BLaER1 treated with 17β-estradiol and CSF1 and Interleukin-3, amounts not matched to agents 10 nM and 100 nM (cell line): ENCODE results near the gene MEF2A.

Source experiments
- H3K27ac ChIP-seq, 11 experiments: shearing (Covaris generic); formaldehyde crosslinking; 2 replicates each; pipeline ENCODE4 v1.8.1; 2022
- H3K27me3 ChIP-seq, 11 experiments: shearing (Covaris generic); formaldehyde crosslinking; 2 replicates each; pipeline ENCODE4 v1.8.1; 2022
- H3K36me3 ChIP-seq, 11 experiments: shearing (Covaris generic); formaldehyde crosslinking; 2 replicates each; pipeline ENCODE4 v1.8.1; 2022
- H3K4me1 ChIP-seq, 10 experiments: shearing (Covaris generic); formaldehyde crosslinking; 2 replicates each; pipeline ENCODE4 v1.8.1; 2022
- H3K4me2 ChIP-seq, 11 experiments: shearing (Covaris generic); formaldehyde crosslinking; 2 replicates each; pipeline ENCODE4 v1.8.1; 2022
- H3K4me3 ChIP-seq, 10 experiments: shearing (Covaris generic); formaldehyde crosslinking; 2 replicates each; pipeline ENCODE4 v1.8.1; 2022
- H3K9ac ChIP-seq, 11 experiments: shearing (Covaris generic); formaldehyde crosslinking; 2 replicates each; pipeline ENCODE4 v1.8.1; 2022
- H3K9me3 ChIP-seq, 11 experiments: shearing (Covaris generic); formaldehyde crosslinking; replicated peaks in 1 of 11; 2 replicates each; pipeline ENCODE4 v1.8.1; 2022
- H4K20me1 ChIP-seq, 11 experiments: shearing (Covaris generic); formaldehyde crosslinking; 2 replicates each; pipeline ENCODE4 v1.8.1; 2022
- Cebpa-rat ChIP-seq, 11 experiments: shearing (Covaris generic); IDR thresholded peaks; 2 replicates each; pipeline ENCODE4 v1.8.1; 2022

Gene MEF2A

GRCh38 chr15:99616129-99616528 lies 50.3 kb downstream of the MEF2A start:
- no peak overlapping the region for H3K4me3 ChIP-seq
- H3K9me3 ChIP-seq, result peaks cover 0 to 54% (median 26%) of the 10 kb centered on the region in 11 experiments; a peak in 17 of 22 replicates
- peaks cover 0 to 67% (median 23%) of the 10 kb centered on the region in 10 experiments; a peak in 16 of 20 replicates for H3K4me1 ChIP-seq
- no peak overlapping the region for H3K27ac ChIP-seq
- no peak for TF ChIP-seq Cebpa-rat (IDR thresholded peaks at IDR 0.05)
- H3K4me2 ChIP-seq, result no peak overlapping the region
- no peaks in the 10 kb centered on the region for H3K27me3 ChIP-seq
- H4K20me1 ChIP-seq, result peaks cover 60 to 100% (median 97%) of the 10 kb centered on the region in 11 experiments
- H3K9ac ChIP-seq, result no peak overlapping the region
- H3K36me3 ChIP-seq, result peaks cover 13 to 97% (median 76%) of the 10 kb centered on the region in 11 experiments; a peak in 21 of 22 replicates

- Histone ChIP-seq H4K20me1 (peaks cover 56 to 98% (median 96%) of the 10 kb centered on the region in 11 experiments), H3K36me3 (peaks cover 13 to 97% (median 75%) of the 10 kb centered on the region in 11 experiments; a peak in 21 of 22 replicates), H3K4me3 (no peak overlapping the region), H3K4me1 (peaks cover 0 to 68% (median 23%) of the 10 kb centered on the region in 10 experiments; a peak in 16 of 20 replicates), H3K4me2 (peak overlapping the region in 2 of 11 experiments; percentile 21 to 23; a peak in 3 of 22 replicates), H3K9ac (no peak overlapping the region), H3K9me3 (peaks cover 0 to 49% (median 34%) of the 10 kb centered on the region in 11 experiments; a peak in 17 of 22 replicates), H3K27me3 (no peaks in the 10 kb centered on the region), H3K27ac (no peak overlapping the region)
- no peak for TF ChIP-seq Cebpa-rat (IDR thresholded peaks at IDR 0.05)
Measured at GRCh38 chr15:99616773-99617342, 51.1 kb downstream of the MEF2A start.

DNA sequence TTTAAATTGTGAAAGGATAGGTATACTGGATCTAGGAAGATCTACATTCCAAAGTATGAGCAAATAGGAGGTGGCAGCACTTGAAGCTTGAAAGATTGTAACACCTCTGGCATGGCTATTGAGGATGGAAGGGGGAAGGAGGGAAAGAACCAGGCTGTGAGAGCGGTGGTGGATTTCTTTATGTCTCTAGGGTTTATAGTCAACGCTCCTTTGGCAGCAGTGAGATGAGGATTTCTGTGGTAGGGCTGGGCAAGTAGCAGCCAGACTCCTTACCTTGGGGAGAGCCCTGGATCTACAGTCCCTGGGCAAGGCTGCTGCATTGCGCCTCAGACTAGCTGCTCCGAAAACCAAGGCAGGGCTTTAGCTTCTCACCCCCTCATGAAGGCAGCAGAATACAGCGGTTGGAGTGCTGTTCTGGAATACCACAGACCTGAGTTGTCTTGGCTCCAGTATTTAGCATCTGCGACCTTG lies 53.2 kb downstream of the MEF2A start:
- peaks cover 25 to 97% (median 74%) of the 10 kb centered on the region in 11 experiments; a peak in 21 of 22 replicates for H3K36me3 ChIP-seq
- H3K4me3 ChIP-seq, result no peak overlapping the region
- no peak for TF ChIP-seq Cebpa-rat (IDR thresholded peaks at IDR 0.05)
- H3K9me3 ChIP-seq, result peaks cover 7 to 61% (median 53%) of the 10 kb centered on the region in 11 experiments; a peak in 20 of 22 replicates
- H3K27me3 ChIP-seq, result no peaks in the 10 kb centered on the region
- H3K9ac ChIP-seq, result no peak overlapping the region
- peaks cover 0 to 48% (median 14%) of the 10 kb centered on the region in 10 experiments; a peak in 16 of 20 replicates for H3K4me1 ChIP-seq
- H4K20me1 ChIP-seq, result peaks cover 37 to 88% (median 75%) of the 10 kb centered on the region in 11 experiments
- peak overlapping the region in 1 of 11 experiments; percentile 13; a peak in 1 of 22 replicates for H3K4me2 ChIP-seq
- peak overlapping the region in 3 of 11 experiments; percentile 7 to 34 (median 23); a peak in 3 of 22 replicates for H3K27ac ChIP-seq

- no peak overlapping the region for H3K4me2 ChIP-seq
- H3K4me1 ChIP-seq, result peaks cover 0 to 41% (median 7%) of the 10 kb centered on the region in 10 experiments; a peak in 15 of 20 replicates
- no peak overlapping the region for H3K9ac ChIP-seq
- peaks cover 30 to 81% (median 67%) of the 10 kb centered on the region in 11 experiments for H4K20me1 ChIP-seq
- TF ChIP-seq Cebpa-rat (IDR thresholded peaks at IDR 0.05), result no peak
- peaks cover 14 to 68% (median 57%) of the 10 kb centered on the region in 11 experiments; a peak in 20 of 22 replicates for H3K9me3 ChIP-seq
- H3K36me3 ChIP-seq, result peaks cover 32 to 99% (median 81%) of the 10 kb centered on the region in 11 experiments; a peak in 21 of 22 replicates
- no peaks in the 10 kb centered on the region for H3K27me3 ChIP-seq
- H3K4me3 ChIP-seq, result no peak overlapping the region
- no peak overlapping the region for H3K27ac ChIP-seq
Measured at GRCh38 chr15:99619712-99620111, 53.9 kb downstream of the MEF2A start.

DNA sequence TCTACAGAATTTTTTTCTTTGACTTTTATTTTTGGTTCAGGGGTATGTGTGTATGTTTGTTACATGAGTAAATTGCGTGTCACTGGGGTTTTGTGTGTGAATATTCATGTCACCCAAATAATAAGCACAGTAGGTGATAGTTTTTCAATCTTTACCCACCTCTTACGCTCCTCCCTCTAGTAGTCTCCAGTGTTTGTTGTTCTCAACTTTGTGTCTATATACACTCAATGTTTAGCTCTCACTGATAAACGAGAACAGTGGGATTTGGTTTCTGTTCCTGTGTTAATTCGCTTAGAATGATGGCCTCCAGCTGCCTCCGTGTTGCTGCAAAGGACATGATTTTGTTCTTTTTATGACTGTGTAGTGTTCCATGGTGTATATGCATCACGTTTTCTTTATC lies 54.4 kb downstream of the MEF2A start:
- H3K27me3 ChIP-seq, result no peaks in the 10 kb centered on the region
- no peak overlapping the region for H3K27ac ChIP-seq
- H3K9me3 ChIP-seq, result peaks cover 19 to 72% (median 62%) of the 10 kb centered on the region in 11 experiments; a peak in 21 of 22 replicates
- H3K9ac ChIP-seq, result no peak overlapping the region
- H3K4me2 ChIP-seq, result no peak overlapping the region
- H3K4me3 ChIP-seq, result no peak overlapping the region
- peaks cover 25 to 81% (median 63%) of the 10 kb centered on the region in 11 experiments; a peak in 20 of 22 replicates for H4K20me1 ChIP-seq
- peaks cover 37 to 99% (median 82%) of the 10 kb centered on the region in 11 experiments; a peak in 21 of 22 replicates for H3K36me3 ChIP-seq
- H3K4me1 ChIP-seq, result peaks cover 0 to 36% (median 3%) of the 10 kb centered on the region in 10 experiments; a peak in 6 of 20 replicates
- TF ChIP-seq Cebpa-rat (IDR thresholded peaks at IDR 0.05), result no peak

- no peak overlapping the region for H3K4me3 ChIP-seq
- H3K9ac ChIP-seq, result no peak overlapping the region
- no peak for TF ChIP-seq Cebpa-rat (IDR thresholded peaks at IDR 0.05)
- peaks cover 0 to 35% (median under 1%) of the 10 kb centered on the region in 10 experiments; a peak in 5 of 20 replicates for H3K4me1 ChIP-seq
- H3K36me3 ChIP-seq, result peaks cover 44 to 99% (median 86%) of the 10 kb centered on the region in 11 experiments; a peak in 21 of 22 replicates
- no peak overlapping the region for H3K4me2 ChIP-seq
- peaks cover 15 to 80% (median 59%) of the 10 kb centered on the region in 11 experiments; a peak in 20 of 22 replicates for H4K20me1 ChIP-seq
- peaks cover 27 to 81% (median 73%) of the 10 kb centered on the region in 11 experiments; a peak in 21 of 22 replicates for H3K9me3 ChIP-seq
- H3K27ac ChIP-seq, result no peak overlapping the region
- no peaks in the 10 kb centered on the region for H3K27me3 ChIP-seq
Measured at GRCh38 chr15:99621767-99622166, 56.0 kb downstream of the MEF2A start.

- Histone ChIP-seq H3K4me1 (peaks cover 19 to 69% (median 36%) of the 10 kb centered on the region in 10 experiments), H3K27me3 (no peaks in the 10 kb centered on the region), H4K20me1 (peaks cover 0 to 66% (median 30%) of the 10 kb centered on the region in 11 experiments; a peak in 15 of 22 replicates), H3K9ac (no peak overlapping the region), H3K4me3 (no peak overlapping the region), H3K4me2 (peak overlapping the region in 2 of 11 experiments; percentile 76 to 93; a peak in 3 of 22 replicates), H3K9me3 (peaks cover 24 to 81% (median 66%) of the 10 kb centered on the region in 11 experiments; a peak in 21 of 22 replicates), H3K27ac (peak overlapping the region in 2 of 11 experiments; percentile 25 to 83; a peak in 2 of 22 replicates), H3K36me3 (peaks cover 24 to 81% (median 73%) of the 10 kb centered on the region in 11 experiments; a peak in 21 of 22 replicates)
- TF ChIP-seq Cebpa-rat (IDR thresholded peaks at IDR 0.05), result no peak
Measured at GRCh38 chr15:99628374-99629001, 62.7 kb downstream of the MEF2A start.

DNA sequence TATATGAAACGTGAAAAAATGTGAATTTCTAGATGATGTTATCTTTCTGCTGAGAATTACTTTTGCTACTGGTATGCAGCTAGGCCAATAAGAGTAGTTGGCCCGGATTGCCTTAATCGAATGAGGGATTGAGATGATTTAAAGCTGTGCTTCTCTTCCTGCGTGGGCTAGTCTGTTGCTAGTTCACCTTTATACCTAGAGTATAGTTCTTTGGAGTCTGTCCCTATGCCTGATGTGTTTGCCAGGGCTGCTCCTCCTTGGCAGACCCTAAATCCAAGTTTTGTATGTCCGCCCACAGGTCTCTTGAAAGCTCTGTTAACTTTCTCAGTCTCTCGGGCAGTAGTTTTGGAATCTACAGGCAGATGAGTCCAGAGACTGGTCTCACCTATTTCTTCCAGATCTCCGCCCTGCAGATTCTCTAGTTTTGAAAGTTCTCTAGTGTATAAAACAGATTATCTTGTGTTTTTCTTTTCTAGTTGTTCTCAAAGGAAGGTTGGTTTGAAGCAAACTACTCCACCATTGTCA lies 64.9 kb downstream of the MEF2A start:
- Histone ChIP-seq H3K27me3 (no peaks in the 10 kb centered on the region), H4K20me1 (peaks cover 0 to 55% (median 26%) of the 10 kb centered on the region in 11 experiments; a peak in 15 of 22 replicates), H3K36me3 (peaks cover 23 to 81% (median 73%) of the 10 kb centered on the region in 11 experiments), H3K4me2 (peak overlapping the region; percentile 53 to 93 (median 72)), H3K27ac (peak overlapping the region; percentile 7 to 83 (median 75); a peak in 20 of 22 replicates), H3K4me3 (peak overlapping the region in 3 of 10 experiments; percentile 3 to 27 (median 14); a peak in 3 of 20 replicates), H3K9me3 (peaks cover 10 to 81% (median 66%) of the 10 kb centered on the region in 11 experiments), H3K4me1 (peaks cover 19 to 76% (median 36%) of the 10 kb centered on the region in 10 experiments), H3K9ac (peak overlapping the region in 9 of 11 experiments; percentile 16 to 70 (median 55); a peak in 16 of 22 replicates)
- TF ChIP-seq Cebpa-rat (IDR thresholded peaks at IDR 0.05), result no peak
